Measurements from ENCODE around the gene GHR.

GHR gene

GRCh38 chr5:42467981-42468524, 44.8 kb downstream of the GHR start:
- no peak for ATAC-seq
- TF ChIP-seq CSRNP3 (CRISPR knock-in tag; IDR thresholded peaks at IDR 0.05), result no peak
- no peak for TF ChIP-seq RARB (CRISPR knock-in tag; IDR thresholded peaks at IDR 0.05)
- no peak for TF ChIP-seq ZFP3 (CRISPR knock-in tag; IDR thresholded peaks at IDR 0.05)
- TF ChIP-seq SNAI2 (CRISPR knock-in tag; IDR thresholded peaks at IDR 0.05), result no peak
- TF ChIP-seq ZNF8 (CRISPR knock-in tag; IDR thresholded peaks at IDR 0.05), result no peak
- TF ChIP-seq PPARA (CRISPR knock-in tag; IDR thresholded peaks at IDR 0.05; ENCODE audit: borderline replicate concordance), result no peak
- no peak for TF ChIP-seq ZNF70 (CRISPR knock-in tag; IDR thresholded peaks at IDR 0.05)
- TF ChIP-seq ISL1 (CRISPR knock-in tag; IDR thresholded peaks at IDR 0.05), result no peak
- TF ChIP-seq ZNF565 (CRISPR knock-in tag; conservative IDR thresholded peaks at IDR 0.05; ENCODE audit: low read depth), result no peak
- no peak for TF ChIP-seq TOX (CRISPR knock-in tag; IDR thresholded peaks at IDR 0.05; ENCODE audit: borderline replicate concordance)
- TF ChIP-seq TCF4 (CRISPR knock-in tag; IDR thresholded peaks at IDR 0.05; ENCODE audit: borderline replicate concordance), result no peak
- TF ChIP-seq ZFP30 (CRISPR knock-in tag; IDR thresholded peaks at IDR 0.05), result no peak
- no peak for TF ChIP-seq ESRRG (CRISPR knock-in tag; IDR thresholded peaks at IDR 0.05)
- TF ChIP-seq CREB5 (CRISPR knock-in tag; IDR thresholded peaks at IDR 0.05; ENCODE audit: low read depth), result no peak
- no peak for TF ChIP-seq CSDC2 (CRISPR knock-in tag; IDR thresholded peaks at IDR 0.05)
- no peak for TF ChIP-seq ARNTL (CRISPR knock-in tag; IDR thresholded peaks at IDR 0.05; ENCODE audit: borderline replicate concordance, low read depth)
- TF ChIP-seq POU6F1 (CRISPR knock-in tag; IDR thresholded peaks at IDR 0.05; ENCODE audit: borderline replicate concordance, low read depth), result no peak
- TF ChIP-seq TSHZ2 (CRISPR knock-in tag; IDR thresholded peaks at IDR 0.05), result no peak
- TF ChIP-seq PATZ1 (CRISPR knock-in tag; IDR thresholded peaks at IDR 0.05; ENCODE audit: borderline replicate concordance), result no peak

GRCh38 chr5:42483472-42484154, 60.4 kb downstream of the GHR start:
- TF ChIP-seq ISL1 (CRISPR knock-in tag; IDR thresholded peaks at IDR 0.05) (no peak), CSDC2 (CRISPR knock-in tag; IDR thresholded peaks at IDR 0.05) (no peak), ZNF565 (CRISPR knock-in tag; conservative IDR thresholded peaks at IDR 0.05; ENCODE audit: low read depth) (no peak), ARNTL (CRISPR knock-in tag; IDR thresholded peaks at IDR 0.05; ENCODE audit: borderline replicate concordance, low read depth) (no peak), RARB (CRISPR knock-in tag; IDR thresholded peaks at IDR 0.05) (no peak), ZNF70 (CRISPR knock-in tag; IDR thresholded peaks at IDR 0.05) (no peak), ESRRG (CRISPR knock-in tag; IDR thresholded peaks at IDR 0.05) (no peak), TSHZ2 (CRISPR knock-in tag; IDR thresholded peaks at IDR 0.05) (no peak), PPARA (CRISPR knock-in tag; IDR thresholded peaks at IDR 0.05; ENCODE audit: borderline replicate concordance) (no peak), CREB5 (CRISPR knock-in tag; IDR thresholded peaks at IDR 0.05; ENCODE audit: low read depth) (no peak), GLIS3 (CRISPR knock-in tag; IDR thresholded peaks at IDR 0.05) (no peak), CSRNP3 (CRISPR knock-in tag; IDR thresholded peaks at IDR 0.05) (no peak), SNAI2 (CRISPR knock-in tag; IDR thresholded peaks at IDR 0.05) (no peak)
- no peak for ATAC-seq
